RPMI7951 (cell line): ENCODE measurements around the gene RPL41. TPM values are rescaled to one million over a fixed set of nuclear protein-coding genes. Genes with fewer than 3 reads are reported as not detected.
"Not testable (repeated sequence)": the region's sequence is repeated elsewhere in the genome, so short reads cannot be mapped to it uniquely, and the experiment has no call there.

ENCODE experiments used
- DNase-seq: peaks from one replicate; pipeline ENCODE4 v3.0.0-alpha.2; 2012; ENCODE audit warnings: low read depth
- total RNA-seq: library from RNA; depleted of rRNA; stranded (reverse); fragments of >200 nt; shearing (Covaris generic); gene quantifications from 2 replicates; pipeline ENCODE4 v1.2.3, GENCODE V29; 2014

RPL41 gene
- total RNA-seq, 1 experiment from 2014 or later: 3,380 TPM

GRCh38 chr12:56103066-56103711 is 13.2 kb upstream of the RPL41 start:
- DNase-seq: no peak

GRCh38 chr12:56103823-56104108 is 12.7 kb upstream of the RPL41 start:
- DNase-seq: no peak

- peak; percentile 98 for DNase-seq
Observed at GRCh38 chr12:56104109-56104814, 12.2 kb upstream of the RPL41 start, which contains the start of gene PA2G4. Gene PA2G4, plus strand, starts transcription at chr12:56104559. Its CDS starts 179 bp downstream, at chr12:56104738.

- peak; percentile 10 for DNase-seq
Observed at GRCh38 chr12:56104815-56105608, 11.4 kb upstream of the RPL41 start.

GRCh38 chr12:56105609-56105902 is 10.9 kb upstream of the RPL41 start:
- DNase-seq: no peak

- DNase-seq: no peak
Observed at GRCh38 chr12:56107242-56107641, 9.2 kb upstream of the RPL41 start.

GRCh38 chr12:56110571-56110970 is 5.9 kb upstream of the RPL41 start:
- no peak for DNase-seq

- DNase-seq: no peak
Observed at GRCh38 chr12:56114084-56114483, 2.3 kb upstream of the RPL41 start.

GRCh38 chr12:56115329-56115728 is 1.1 kb upstream of the RPL41 start:
- peak; percentile 44 for DNase-seq

- DNase-seq: not testable (repeated sequence)
Observed at GRCh38 chr12:56117082-56117706, 761 bp downstream of the RPL41 start.

- DNase-seq: peak; percentile 98
Observed at GRCh38 chr12:56117778-56118687, 1.6 kb downstream of the RPL41 start, which contains the start of gene ZC3H10. Gene ZC3H10, plus strand, starts transcription at chr12:56118266. Its CDS starts 2,297 bp downstream, at chr12:56120563.

GRCh38 chr12:56118688-56119357 is 2.4 kb downstream of the RPL41 start:
- DNase-seq: no peak

GRCh38 chr12:56119361-56119796 is 2.9 kb downstream of the RPL41 start:
- peak; percentile 83 for DNase-seq

- no peak for DNase-seq
Observed at GRCh38 chr12:56120158-56120846, 3.9 kb downstream of the RPL41 start.

GRCh38 chr12:56121204-56121870 is 4.9 kb downstream of the RPL41 start:
- DNase-seq: no peak

GRCh38 chr12:56122637-56123036 is 6.2 kb downstream of the RPL41 start:
- no peak for DNase-seq

GRCh38 chr12:56124133-56124532 is 7.7 kb downstream of the RPL41 start:
- DNase-seq: no peak

- DNase-seq: no peak
Observed at GRCh38 chr12:56126732-56127239, 10.4 kb downstream of the RPL41 start.

GRCh38 chr12:56127485-56127887 is 11.1 kb downstream of the RPL41 start:
- DNase-seq: no peak
